ENCODE measurements around the gene TMEM132E. TPM values are rescaled to one million over a fixed set of nuclear protein-coding genes. Genes with fewer than 3 reads are reported as not detected.

Gene TMEM132E
- total RNA-seq, 1 donor from 2014 or later: 0.80 TPM

DNA sequence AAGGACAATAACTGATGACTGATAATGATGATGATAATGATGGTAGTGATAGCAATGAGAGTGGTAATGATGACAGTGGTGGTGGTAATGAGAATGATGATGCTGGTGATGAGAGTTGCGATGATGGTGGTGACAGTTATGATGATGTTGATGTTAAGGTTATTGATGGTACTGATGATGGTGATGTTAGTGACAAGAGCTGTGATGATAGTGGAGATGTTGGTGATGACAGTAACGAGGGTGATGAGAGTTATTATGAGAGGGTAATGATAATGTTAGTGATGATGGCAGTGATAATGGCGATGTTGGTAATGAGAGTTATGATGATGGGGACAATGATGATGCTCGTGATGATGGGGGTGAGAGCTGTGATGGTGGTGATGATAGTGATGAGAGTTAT is 13.2 kb upstream of the TMEM132E start:
- TF ChIP-seq, protein P1, sequence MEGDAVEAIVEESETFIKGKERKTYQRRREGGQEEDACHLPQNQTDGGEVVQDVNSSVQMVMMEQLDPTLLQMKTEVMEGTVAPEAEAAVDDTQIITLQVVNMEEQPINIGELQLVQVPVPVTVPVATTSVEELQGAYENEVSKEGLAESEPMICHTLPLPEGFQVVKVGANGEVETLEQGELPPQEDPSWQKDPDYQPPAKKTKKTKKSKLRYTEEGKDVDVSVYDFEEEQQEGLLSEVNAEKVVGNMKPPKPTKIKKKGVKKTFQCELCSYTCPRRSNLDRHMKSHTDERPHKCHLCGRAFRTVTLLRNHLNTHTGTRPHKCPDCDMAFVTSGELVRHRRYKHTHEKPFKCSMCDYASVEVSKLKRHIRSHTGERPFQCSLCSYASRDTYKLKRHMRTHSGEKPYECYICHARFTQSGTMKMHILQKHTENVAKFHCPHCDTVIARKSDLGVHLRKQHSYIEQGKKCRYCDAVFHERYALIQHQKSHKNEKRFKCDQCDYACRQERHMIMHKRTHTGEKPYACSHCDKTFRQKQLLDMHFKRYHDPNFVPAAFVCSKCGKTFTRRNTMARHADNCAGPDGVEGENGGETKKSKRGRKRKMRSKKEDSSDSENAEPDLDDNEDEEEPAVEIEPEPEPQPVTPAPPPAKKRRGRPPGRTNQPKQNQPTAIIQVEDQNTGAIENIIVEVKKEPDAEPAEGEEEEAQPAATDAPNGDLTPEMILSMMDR (IDR thresholded peaks at IDR 0.05; ENCODE audit: unreplicated experiment): no peak
- no peak for DNase-seq (ENCODE audit: low spot score in 2 of 2, unreplicated experiment in 2 of 2)
- H3K4me1 Mint-ChIP-seq: peaks cover 8% of the 10 kb centered on the region
- no peaks in the 10 kb centered on the region for H3K36me3 Mint-ChIP-seq
- no peaks in the 10 kb centered on the region for H3K9me3 Mint-ChIP-seq
- H3K27ac Mint-ChIP-seq: no peak overlapping the region
- peaks cover 35% of the 10 kb centered on the region for H3K27me3 Mint-ChIP-seq (ENCODE audit: low read depth)
- no peak overlapping the region for H3K4me3 Mint-ChIP-seq

DNA sequence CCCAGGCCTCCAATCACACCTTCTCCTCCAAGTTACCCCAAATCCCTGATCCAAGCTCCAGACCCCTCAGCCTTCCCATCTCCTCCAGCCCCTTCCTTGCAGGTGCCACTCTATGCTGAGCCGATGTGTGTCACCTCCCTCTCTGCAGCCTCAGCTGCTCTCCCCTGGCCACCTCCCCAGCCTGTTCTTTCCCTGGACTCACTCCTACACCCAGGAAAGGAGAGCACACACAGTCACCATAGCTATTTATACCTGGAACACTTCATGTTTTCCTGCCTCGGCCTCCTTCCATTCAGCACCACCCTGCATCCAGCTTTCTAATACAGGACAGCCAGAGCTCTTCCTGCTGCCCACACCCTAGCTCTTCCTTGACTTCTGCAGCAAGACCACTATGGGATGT is 12.5 kb upstream of the TMEM132E start:
- H3K9me3 Mint-ChIP-seq: no peaks in the 10 kb centered on the region
- TF ChIP-seq, protein P1 (IDR thresholded peaks at IDR 0.05; ENCODE audit: unreplicated experiment): no peak
- peaks cover 13% of the 10 kb centered on the region for H3K4me1 Mint-ChIP-seq

DNA sequence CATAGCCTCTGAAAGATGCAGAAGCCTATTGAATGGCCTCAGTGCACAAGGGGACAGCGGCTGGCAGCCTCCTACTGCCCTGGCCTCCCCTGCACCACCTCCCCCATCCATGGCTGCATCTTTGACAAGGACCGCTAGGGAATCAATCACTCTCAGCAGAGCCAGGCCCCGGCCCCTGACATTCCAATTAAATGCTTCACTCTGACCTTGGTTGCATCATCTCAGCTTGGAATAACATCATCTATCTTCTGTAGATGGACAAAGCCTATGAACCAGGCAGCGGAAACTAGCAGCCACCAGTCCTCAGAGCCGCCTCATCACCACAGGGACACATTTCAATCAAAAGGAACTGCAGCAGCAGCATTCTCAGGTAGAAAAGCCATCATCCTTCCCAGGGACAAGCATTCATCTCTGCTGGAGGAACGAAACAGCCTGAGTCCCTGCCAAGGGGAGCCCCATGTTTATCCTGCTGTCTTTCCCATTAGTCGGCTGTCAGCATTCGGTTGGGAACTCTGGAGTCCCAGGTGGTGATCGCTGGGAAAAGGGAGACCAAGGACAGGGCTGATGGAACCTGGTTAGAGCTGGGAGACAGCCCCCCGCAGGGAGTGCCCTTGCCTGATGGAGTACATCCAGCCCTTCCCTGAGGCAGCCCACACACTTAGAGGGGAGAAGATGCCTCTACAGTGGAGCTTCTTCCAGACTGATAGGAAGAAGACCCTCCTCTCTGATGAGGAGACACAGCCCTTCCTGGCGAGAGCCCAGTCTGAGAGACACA is 11.5 kb upstream of the TMEM132E start:
- Mint-ChIP-seq H3K36me3 (no peaks in the 10 kb centered on the region), H3K27ac (no peak overlapping the region), H3K27me3 (ENCODE audit: low read depth) (peaks cover 33% of the 10 kb centered on the region), H3K9me3 (no peaks in the 10 kb centered on the region), H3K4me1 (peaks cover 19% of the 10 kb centered on the region), H3K4me3 (no peak overlapping the region)
- no peak for DNase-seq (ENCODE audit: low spot score in 2 of 2, unreplicated experiment in 2 of 2)
- TF ChIP-seq, protein P1 (IDR thresholded peaks at IDR 0.05; ENCODE audit: unreplicated experiment): no peak

More for the DNA sequence above, 12.5 kb upstream of the TMEM132E start:
- H3K36me3 Mint-ChIP-seq: no peaks in the 10 kb centered on the region
- no peak overlapping the region for H3K27ac Mint-ChIP-seq
- peaks cover 32% of the 10 kb centered on the region for H3K27me3 Mint-ChIP-seq (ENCODE audit: low read depth)
- no peak for DNase-seq (ENCODE audit: low spot score in 2 of 2, unreplicated experiment in 2 of 2)
- H3K4me3 Mint-ChIP-seq: no peak overlapping the region

DNA sequence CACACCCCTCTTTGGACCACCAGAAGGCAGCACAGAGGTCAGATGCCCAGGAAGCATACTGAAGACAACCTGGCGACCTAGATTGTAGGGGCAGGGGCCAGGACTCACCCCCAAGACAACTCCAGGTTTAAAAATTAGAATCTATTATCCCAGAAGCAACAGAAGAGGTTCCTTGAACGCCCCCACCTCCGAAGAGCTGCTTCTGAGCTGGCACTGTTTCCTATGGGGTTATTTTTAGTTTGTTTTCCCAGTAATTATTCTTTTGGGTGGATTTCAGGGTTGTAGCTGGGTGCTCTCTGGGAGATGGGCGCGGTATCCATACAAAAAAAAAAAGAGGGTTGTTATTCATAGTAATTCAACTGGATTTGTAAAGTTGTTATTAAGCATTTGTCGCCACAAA is 10.4 kb upstream of the TMEM132E start:
- Mint-ChIP-seq H3K27ac (no peak overlapping the region), H3K9me3 (no peaks in the 10 kb centered on the region), H3K36me3 (no peaks in the 10 kb centered on the region), H3K27me3 (ENCODE audit: low read depth) (peaks cover 33% of the 10 kb centered on the region), H3K4me1 (peaks cover 19% of the 10 kb centered on the region), H3K4me3 (no peak overlapping the region)
- DNase-seq (ENCODE audit: low spot score in 2 of 2, unreplicated experiment in 2 of 2): no peak
- TF ChIP-seq, protein P1 (IDR thresholded peaks at IDR 0.05; ENCODE audit: unreplicated experiment): no peak

DNA sequence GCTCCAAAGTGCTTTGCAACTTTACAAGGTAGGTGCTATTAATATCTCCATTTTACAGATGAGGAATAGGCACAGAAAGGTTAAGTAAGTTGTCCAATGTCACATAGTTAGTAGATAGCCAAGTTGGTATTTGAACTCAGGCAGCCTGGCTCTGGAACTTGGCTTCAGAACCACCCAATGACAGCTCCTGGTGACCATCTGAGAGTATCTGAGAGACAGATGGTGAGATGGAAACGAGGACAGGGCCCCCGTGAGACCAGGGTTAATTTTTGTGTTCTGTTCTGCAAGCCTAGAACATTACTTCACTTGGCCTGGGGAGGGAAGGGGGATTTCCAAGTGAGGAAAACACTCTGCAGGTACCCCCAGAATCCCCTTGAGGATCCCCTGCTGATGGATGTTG is 9.8 kb upstream of the TMEM132E start:
- H3K9me3 Mint-ChIP-seq: no peaks in the 10 kb centered on the region
- no peak overlapping the region for H3K27ac Mint-ChIP-seq
- TF ChIP-seq, protein P1 (IDR thresholded peaks at IDR 0.05; ENCODE audit: unreplicated experiment): no peak
- H3K4me1 Mint-ChIP-seq: peaks cover 19% of the 10 kb centered on the region
- H3K36me3 Mint-ChIP-seq: no peaks in the 10 kb centered on the region
- no peak for DNase-seq (ENCODE audit: low spot score in 2 of 2, unreplicated experiment in 2 of 2)
- no peak overlapping the region for H3K4me3 Mint-ChIP-seq
- peaks cover 38% of the 10 kb centered on the region for H3K27me3 Mint-ChIP-seq (ENCODE audit: low read depth)
